HCT116 (cell line): Measurements from ENCODE around the gene IL17RB. TPM values are rescaled to one million over a fixed set of nuclear protein-coding genes. Genes with fewer than 3 reads are reported as not detected.

Experiments used
- ATAC-seq: fragments of 200-7000 bp; cut with Tn5 transposase; 2 replicates; pipeline ENCODE4 v1.9.1; 2020; ENCODE audit warnings: mild to moderate bottlenecking, moderate library complexity
- BruUV-seq: library from RNA; stranded (reverse); fragments of 400-500 nt; replicated peaks from 2 replicates; lab custom pipeline; 2021; lab: Mats Ljungman, UMichigan
- CTCF ChIA-PET: fragments of 300-600 bp; sonication (Branson Sonifier 250); formaldehyde crosslinking; loops from one replicate; lab custom pipeline; 2021; ENCODE audit warnings: antibody characterized with exemption; lab: Charles Lee
- POLR2A ChIA-PET: fragments of 300-600, 350-600 bp; sonication (Branson Sonifier 250); formaldehyde crosslinking; loops from one replicate; lab custom pipeline; 2021; ENCODE audit warnings: antibody characterized with exemption; lab: Charles Lee
- RAD21 ChIA-PET, 2 experiments: fragments of 300-600 bp; sonication (Branson Sonifier 250); formaldehyde crosslinking; loops; one replicate each; lab custom pipeline; 2023; ENCODE audit warnings: low total read pairs in 2 of 2; ENCODE audit not compliant: uncharacterized antibody in 2 of 2, unreplicated experiment in 2 of 2, low non-redundant PET in 1 of 2; lab: Charles Lee
- DNase-seq: peaks from one replicate; pipeline ENCODE4 v3.0.0-alpha.2; 2010; ENCODE audit warnings: low read depth, low spot score
- H2AFZ ChIP-seq: fragments of 200-600 bp; shearing (Covaris generic), sonication (generic); 2 replicates; pipeline ENCODE4 v1.6.1; 2017; ENCODE audit warnings: low read depth, mixed run types, mixed read lengths, antibody characterized with exemption, low read length; ENCODE audit not compliant: poor library complexity, severe bottlenecking
- H3K27ac ChIP-seq: 2 replicates; pipeline ENCODE4 v1.5.1; 2012; ENCODE audit warnings: low read depth, low read length
- H3K27me3 ChIP-seq: fragments of 200-600 bp; sonication (generic); 2 replicates; pipeline ENCODE4 v1.6.1; 2016; ENCODE audit warnings: mixed run types, low read length, mixed read lengths; ENCODE audit not compliant: insufficient read depth
- H3K36me3 ChIP-seq, 2 experiments: fragments of 200-500 bp in 1 of 2; fragments of 200-600 bp in 1 of 2; sonication (Bioruptor generic) in 1 of 2; sonication (generic) in 1 of 2; 2 replicates each; pipeline versions ENCODE4 v1.5.1 to v1.6.1; 2014 to 2016; ENCODE audit warnings: low read length in 2 of 2, inconsistent platforms in 1 of 2, mixed read lengths in 1 of 2, mixed run types in 1 of 2; ENCODE audit not compliant: insufficient read depth in 2 of 2, control insufficient read depth in 1 of 2
- H3K4me1 ChIP-seq, 2 experiments: fragments of 200-600 bp in 1 of 2; sonication (generic) in 1 of 2; 2 replicates each; pipeline versions ENCODE4 v1.5.1 to v1.6.1; 2012 to 2017; ENCODE audit warnings: low read length in 2 of 2, inconsistent platforms in 1 of 2, mild to moderate bottlenecking in 1 of 2, mixed read lengths in 1 of 2, mixed run types in 1 of 2, moderate library complexity in 1 of 2; ENCODE audit not compliant: insufficient read depth in 2 of 2, control insufficient read depth in 1 of 2
- H3K4me2 ChIP-seq: fragments of 200-600 bp; sonication (generic); 2 replicates; pipeline ENCODE4 v1.6.1; 2017; ENCODE audit warnings: mixed run types, low read length, mixed read lengths
- H3K4me3 ChIP-seq, 2 experiments: fragments of 200-600 bp in 1 of 2; sonication (generic) in 1 of 2; replicated peaks in 1 of 2; 2 replicates each; pipeline ENCODE4 v1.5.1; 2011 to 2016; ENCODE audit warnings: low read length in 2 of 2, control low read depth in 1 of 2, low read depth in 1 of 2, mild to moderate bottlenecking in 1 of 2, mixed read lengths in 1 of 2, mixed run types in 1 of 2
- H3K79me2 ChIP-seq: fragments of 200-600 bp; sonication (generic); 2 replicates; pipeline ENCODE4 v1.6.1; 2017; ENCODE audit warnings: mild to moderate bottlenecking, mixed run types, low read length, moderate library complexity, mixed read lengths; ENCODE audit not compliant: insufficient read depth
- H3K9ac ChIP-seq: fragments of 200-600 bp; sonication (generic); 2 replicates; pipeline ENCODE4 v1.6.1; 2016; ENCODE audit warnings: low read length, mixed read lengths
- H3K9me2 ChIP-seq: fragments of 200-600 bp; sonication (generic), shearing (Covaris generic); 2 replicates; pipeline ENCODE4 v1.6.1; 2017; ENCODE audit warnings: mixed run types, mild to moderate bottlenecking, moderate library complexity; ENCODE audit not compliant: insufficient read depth
- H3K9me3 ChIP-seq, 2 experiments: fragments of 200-500 bp in 1 of 2; fragments of 200-600 bp in 1 of 2; sonication (Bioruptor generic) in 1 of 2; sonication (generic) in 1 of 2; 2 replicates each; pipeline ENCODE4 v1.6.1; 2014 to 2017; ENCODE audit warnings: low read length in 2 of 2, mixed read lengths in 2 of 2, inconsistent platforms in 1 of 2, low read depth in 1 of 2, mild to moderate bottlenecking in 1 of 2, mixed run types in 1 of 2, moderate library complexity in 1 of 2; ENCODE audit not compliant: control insufficient read depth in 1 of 2, insufficient read depth in 1 of 2
- H4K20me1 ChIP-seq: fragments of 200-600 bp; sonication (generic), shearing (Covaris generic); 2 replicates; pipeline ENCODE4 v1.6.1; 2017; ENCODE audit warnings: mixed run types, mild to moderate bottlenecking, moderate library complexity; ENCODE audit not compliant: insufficient read depth
- RAD21 ChIP-seq: IDR thresholded peaks from 2 replicates; pipeline ENCODE4 v1.6.1; 2012; ENCODE audit warnings: low read depth, mild to moderate bottlenecking
- REST ChIP-seq: IDR thresholded peaks from 2 replicates; pipeline ENCODE4 v1.6.1; 2012; ENCODE audit warnings: low read depth
- SP1 ChIP-seq: IDR thresholded peaks from 2 replicates; pipeline ENCODE4 v1.6.1; 2012; ENCODE audit warnings: low read depth
- SRF ChIP-seq: IDR thresholded peaks from 2 replicates; pipeline ENCODE4 v1.6.1; 2012; ENCODE audit warnings: low read depth
- TCF7L2 ChIP-seq: IDR thresholded peaks from 2 replicates; pipeline ENCODE4 v1.7.0; 2011; ENCODE audit warnings: borderline replicate concordance, inconsistent platforms; ENCODE audit not compliant: insufficient read depth, insufficient read length; ENCODE audit errors: extremely low read depth
- YY1 ChIP-seq: IDR thresholded peaks from 2 replicates; pipeline ENCODE4 v1.6.1; 2011; ENCODE audit warnings: low read length, low read depth, moderate library complexity, mild to moderate bottlenecking; ENCODE audit not compliant: insufficient replicate concordance; ENCODE audit errors: extremely low read depth
- ZFX ChIP-seq: fragments of 450-650 bp; IDR thresholded peaks from 2 replicates; pipeline ENCODE4 v1.6.1; 2017
- ZNF274 ChIP-seq: fragments of 200-500 bp; sonication (Bioruptor generic); IDR thresholded peaks from 2 replicates; pipeline ENCODE4 v1.6.1; 2014; ENCODE audit warnings: mild to moderate bottlenecking, low read depth, low read length, inconsistent platforms
- intact Hi-C: fragments of 100-400 bp; cut with micrococcal nuclease; formaldehyde crosslinking; loops from 2 replicates; pipeline ENCODE4 v1.10.0; 2022
- total RNA-seq: library from RNA; stranded (reverse); gene quantifications from one replicate; pipeline ENCODE4 v1.2.1, GENCODE V29; 2021; ENCODE audit not compliant: unreplicated experiment

The IL17RB gene
- total RNA-seq, 1 experiment from 2014 or later = 8.3 TPM

- Histone ChIP-seq H2AFZ (no peak overlapping the region), H3K79me2 (no peaks in the 10 kb centered on the region), H3K9me3 (no peaks in the 10 kb centered on the region), H3K36me3 (no peaks in the 10 kb centered on the region), H3K4me3 (no peak overlapping the region), H3K27ac (no peak overlapping the region), H3K9ac (no peak overlapping the region), H3K4me2 (no peak overlapping the region), H4K20me1 (no peaks in the 10 kb centered on the region), H3K9me2 (no peaks in the 10 kb centered on the region), H3K4me1 (peaks cover 12 to 25% of the 10 kb centered on the region in 2 experiments), H3K27me3 (no peaks in the 10 kb centered on the region)
- no TSS peak for BruUV-seq
- DNase-seq = no peak
- ChIA-PET POLR2A (no interaction called here), CTCF (no interaction called here), RAD21 (no interaction called here)
- intact Hi-C loops = no loop called here
- ATAC-seq = no peak
- no peak for TF ChIP-seq RAD21
- no peak for TF ChIP-seq REST
- TF ChIP-seq ZNF274 = no peak
- no peak for TF ChIP-seq SP1
- no peak for TF ChIP-seq YY1
- no peak for TF ChIP-seq SRF
- TF ChIP-seq ZFX = no peak
- TF ChIP-seq TCF7L2 = no peak
Measured at GRCh38 chr3:53809267-53809666, 37.1 kb upstream of the IL17RB start.
